HepG2 (cell line): ENCODE data around the gene TRIM27. TPM values are rescaled to one million over a fixed set of nuclear protein-coding genes. Genes with fewer than 3 reads are reported as not detected.

ENCODE experiments used
- CBFB ChIP-seq: sonication (generic); formaldehyde crosslinking; IDR thresholded peaks from 2 replicates; pipeline ENCODE4 v1.4.0; 2020; ENCODE audit warnings: missing genetic modification reagents
- NKX3-1 ChIP-seq: sonication (generic); formaldehyde crosslinking; IDR thresholded peaks from 2 replicates; pipeline ENCODE4 v1.5.0; 2020; ENCODE audit warnings: missing genetic modification reagents
- NPAS2 ChIP-seq: sonication (generic); formaldehyde crosslinking; IDR thresholded peaks from 2 replicates; pipeline ENCODE4 v1.8.0; 2022; ENCODE audit warnings: mild to moderate bottlenecking, missing genetic modification reagents, borderline replicate concordance
- ONECUT2 ChIP-seq: sonication (generic); formaldehyde crosslinking; IDR thresholded peaks from 2 replicates; pipeline ENCODE4 v1.4.0; 2020; ENCODE audit warnings: missing genetic modification reagents
- PRDM15 ChIP-seq: sonication (generic); formaldehyde crosslinking; IDR thresholded peaks from 2 replicates; pipeline ENCODE4 v1.4.0; 2020; ENCODE audit warnings: missing genetic modification reagents
- PRDM4 ChIP-seq: sonication (generic); formaldehyde crosslinking; IDR thresholded peaks from 2 replicates; pipeline ENCODE4 v1.9.0; 2021; ENCODE audit warnings: missing genetic modification reagents, borderline replicate concordance
- RBM22 ChIP-seq: fragments of 200-400 bp; formaldehyde crosslinking; optimal IDR thresholded peaks from 2 replicates; pipeline ENCODE3; 2017; ENCODE audit warnings: mild to moderate bottlenecking, low read length, moderate library complexity
- RFX3 ChIP-seq: IDR thresholded peaks from 2 replicates; pipeline ENCODE4 v1.6.1; 2016; ENCODE audit warnings: missing biosample characterization, missing genetic modification reagents
- THAP8 ChIP-seq: sonication (generic); formaldehyde crosslinking; IDR thresholded peaks from 2 replicates; pipeline ENCODE4 v1.5.1; 2020; ENCODE audit warnings: missing genetic modification reagents, mild to moderate bottlenecking, borderline replicate concordance
- TOE1 ChIP-seq: sonication (generic); formaldehyde crosslinking; IDR thresholded peaks from 2 replicates; pipeline ENCODE4 v1.4.0; 2020; ENCODE audit warnings: mild to moderate bottlenecking, missing genetic modification reagents
- TSC22D2 ChIP-seq: sonication (generic); formaldehyde crosslinking; IDR thresholded peaks from 2 replicates; pipeline ENCODE4 v1.5.1; 2020; ENCODE audit warnings: missing genetic modification reagents, mild to moderate bottlenecking, borderline replicate concordance
- ZMYM3 ChIP-seq: sonication (generic); formaldehyde crosslinking; IDR thresholded peaks from 2 replicates; pipeline ENCODE4 v1.5.1; 2020; ENCODE audit warnings: mild to moderate bottlenecking, missing genetic modification reagents
- ZNF205 ChIP-seq: IDR thresholded peaks from 2 replicates; pipeline ENCODE4 v1.6.1; 2018; ENCODE audit warnings: missing biosample characterization, missing genetic modification reagents
- ZNF24 ChIP-seq: fragments of 450-650 bp; IDR thresholded peaks from 2 replicates; pipeline ENCODE4 v1.6.1; 2017; ENCODE audit warnings: antibody characterized with exemption, mild to moderate bottlenecking
- ZNF275 ChIP-seq: sonication (generic); formaldehyde crosslinking; IDR thresholded peaks from 2 replicates; pipeline ENCODE4 v1.8.0; 2022; ENCODE audit warnings: missing genetic modification reagents, mild to moderate bottlenecking, inconsistent platforms, borderline replicate concordance
- ZNF3 ChIP-seq: IDR thresholded peaks from 2 replicates; pipeline ENCODE4 v1.7.0; 2017; ENCODE audit warnings: inconsistent platforms
- ZNF543 ChIP-seq: sonication (generic); formaldehyde crosslinking; IDR thresholded peaks from 2 replicates; pipeline ENCODE4 v1.4.0; 2020; ENCODE audit warnings: mild to moderate bottlenecking, missing genetic modification reagents
- polyA plus RNA-seq, 8 experiments: library from polyadenylated mRNA; depleted of rRNA in 3 of 8; stranded (reverse) in 7 of 8; unstranded in 1 of 8; fragments of >200 nt; fragmentation: Illumina TruSeq in 4 of 8; extraction: Trizol in 4 of 8; gene quantifications; 2 replicates each; pipeline versions ENCODE4 v1.2.1 to v1.2.3, GENCODE V29; 2011 to 2016; ENCODE audit warnings: low read depth in 4 of 8, missing spikeins in 1 of 8, mixed read lengths in 1 of 8; ENCODE audit not compliant: insufficient read depth in 1 of 8
- total RNA-seq, 5 experiments: library from RNA; depleted of rRNA; stranded (reverse); fragments of >200 nt; fragmentation: Illumina TruSeq; extraction: Trizol; gene quantifications; 2 replicates each; pipeline ENCODE4 v1.2.3, GENCODE V29; 2016; ENCODE audit warnings: low read depth in 1 of 5
- TF ChIP-seq, protein P1 (sequence below): IDR thresholded peaks from 2 replicates; pipeline ENCODE4 v1.6.1; 2018; ENCODE audit warnings: missing genetic modification reagents, mild to moderate bottlenecking, missing compliant biosample characterization

The TRIM27 gene
- total and polyA plus RNA-seq, 2 of the 13 experiments (the other 11 are each of a cell fraction or from before 2014, with no cell fraction given): 88.6 to 112 TPM

DNA sequence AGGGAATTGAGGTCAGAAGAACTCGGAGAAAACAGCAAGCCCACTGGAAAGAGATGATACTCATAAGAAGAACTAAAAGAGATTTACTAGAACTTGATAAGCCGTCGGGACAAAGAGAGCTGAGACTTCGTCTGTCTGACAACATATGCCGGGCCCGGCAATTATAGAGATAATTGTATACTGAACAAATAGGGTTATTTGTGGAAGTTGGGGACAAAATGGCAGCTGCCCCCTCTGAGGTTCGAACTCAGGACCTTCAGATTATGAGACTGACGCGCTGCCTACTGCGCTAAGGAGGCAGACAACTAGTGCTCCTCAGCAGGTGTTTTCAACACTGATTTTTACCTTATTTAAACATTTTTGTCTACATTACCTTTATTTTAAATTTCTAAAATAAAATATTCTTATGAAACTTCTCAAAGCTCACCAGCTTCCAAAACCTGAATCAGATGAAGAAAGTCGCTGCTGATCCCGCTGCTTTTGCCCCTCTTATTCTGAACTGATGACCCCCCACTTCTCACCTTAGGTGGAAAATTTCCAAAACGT is 29.3 kb upstream of the TRIM27 start (continued):
- TF ChIP-seq THAP8 (CRISPR knock-in tag): no peak
- TF ChIP-seq ZNF543: no peak
- TF ChIP-seq ZNF3: no peak
- 0 out of 2 replicates have a peak, but pooled peaks have one; percentile 35 for TF ChIP-seq ZNF275 (CRISPR knock-in tag)
- TF ChIP-seq, protein P1, sequence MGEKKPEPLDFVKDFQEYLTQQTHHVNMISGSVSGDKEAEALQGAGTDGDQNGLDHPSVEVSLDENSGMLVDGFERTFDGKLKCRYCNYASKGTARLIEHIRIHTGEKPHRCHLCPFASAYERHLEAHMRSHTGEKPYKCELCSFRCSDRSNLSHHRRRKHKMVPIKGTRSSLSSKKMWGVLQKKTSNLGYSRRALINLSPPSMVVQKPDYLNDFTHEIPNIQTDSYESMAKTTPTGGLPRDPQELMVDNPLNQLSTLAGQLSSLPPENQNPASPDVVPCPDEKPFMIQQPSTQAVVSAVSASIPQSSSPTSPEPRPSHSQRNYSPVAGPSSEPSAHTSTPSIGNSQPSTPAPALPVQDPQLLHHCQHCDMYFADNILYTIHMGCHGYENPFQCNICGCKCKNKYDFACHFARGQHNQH (CRISPR knock-in tag): peak; percentile 88
- peak; percentile 94 for TF ChIP-seq ZNF205 (CRISPR knock-in tag)
- no peak for TF ChIP-seq TSC22D2 (CRISPR knock-in tag)
- TF ChIP-seq TOE1: peak; percentile 82; the same call in 1 of the 2 replicates
- TF ChIP-seq PRDM4 (CRISPR knock-in tag): 0 out of 2 replicates have a peak, but pooled peaks have one; percentile 22
- TF ChIP-seq RFX3 (CRISPR knock-in tag): no peak
- peak; percentile 99 for TF ChIP-seq ZNF24
- peak; percentile 57; the same call in 1 of the 2 replicates for TF ChIP-seq ONECUT2 (CRISPR knock-in tag)
- peak; percentile 68; the same call in 1 of the 2 replicates for TF ChIP-seq NKX3-1 (CRISPR knock-in tag)
- no peak for TF ChIP-seq NPAS2
- peak; percentile 98 for TF ChIP-seq RBM22
- peak; percentile 62; the same call in 1 of the 2 replicates for TF ChIP-seq ZMYM3 (CRISPR knock-in tag)
- TF ChIP-seq CBFB: 0 out of 2 replicates have a peak, but pooled peaks have one; percentile 16
- no peak for TF ChIP-seq PRDM15
